GM12878 (cell line): ENCODE results near the gene PNMA1. TPM values are rescaled to one million over a fixed set of nuclear protein-coding genes. Genes with fewer than 3 reads are reported as not detected.

Source experiments
- ATAC-seq: fragments of 200-7000 bp; cut with Tn5 transposase; 3 replicates; pipeline ENCODE4 v1.9.1; 2020; ENCODE audit warnings: mild to moderate bottlenecking, moderate library complexity
- BruUV-seq: library from RNA; stranded (reverse); fragments of 400-500 nt; replicated peaks from 2 replicates; lab custom pipeline; 2021; lab: Mats Ljungman, UMichigan
- CTCF ChIA-PET: fragments of 300-600 bp; sonication (Branson Sonifier 250); formaldehyde crosslinking; extraction: SDS; loops from one replicate; lab custom pipeline; 2021; ENCODE audit warnings: inconsistent platforms; lab: Yijun Ruan, JAX
- POLR2A ChIA-PET: fragments of 350-600 bp; formaldehyde crosslinking; extraction: SDS; loops from one replicate; lab custom pipeline; 2021; ENCODE audit warnings: inconsistent platforms; lab: Charles Lee
- RAD21 ChIA-PET: fragments of 300-600 bp; sonication (Branson Sonifier 250); formaldehyde crosslinking; loops from one replicate; lab custom pipeline; 2023; ENCODE audit warnings: antibody characterized with exemption; ENCODE audit not compliant: unreplicated experiment; lab: Charles Lee
- SMC1A ChIA-PET: fragments of 300-600 bp; sonication (Branson Sonifier 250); formaldehyde crosslinking; loops from one replicate; lab custom pipeline; 2023; ENCODE audit not compliant: unreplicated experiment, uncharacterized antibody; lab: Charles Lee
- DNase-seq: peaks from one replicate; pipeline ENCODE4 v3.0.0-alpha.2; 2011; ENCODE audit warnings: low read depth, low spot score
- FAIRE-seq: peaks from 3 replicates; lab custom pipeline; 2011; peaks lifted over from hg19 to GRCh38; lab: Jason Lieb, UNC
- H2AFZ ChIP-seq: 2 replicates; pipeline ENCODE4 v1.6.0; 2011; ENCODE audit warnings: low read depth, low read length, control low read depth; ENCODE audit not compliant: control insufficient read depth
- H3K27ac ChIP-seq: 2 replicates; pipeline ENCODE4 v1.5.1; 2011; ENCODE audit warnings: control low read depth; ENCODE audit not compliant: control insufficient read depth, insufficient read depth
- H3K27me3 ChIP-seq, 2 experiments: replicated peaks in 1 of 2; 2 replicates each; pipeline versions ENCODE4 v1.6.0 to v1.6.1; 2011; ENCODE audit warnings: low read length in 1 of 2; ENCODE audit not compliant: control insufficient read depth in 2 of 2, insufficient read depth in 2 of 2
- H3K36me3 ChIP-seq, 2 experiments: 2 replicates each; pipeline ENCODE4 v1.5.1; 2011; ENCODE audit warnings: low read length in 1 of 2; ENCODE audit not compliant: control insufficient read depth in 2 of 2, insufficient read depth in 2 of 2
- H3K4me1 ChIP-seq: 2 replicates; pipeline ENCODE4 v1.6.1; 2011; ENCODE audit warnings: mild to moderate bottlenecking, low read length, moderate library complexity, mixed read lengths; ENCODE audit not compliant: control insufficient read depth, insufficient read depth
- H3K4me2 ChIP-seq: 2 replicates; pipeline ENCODE4 v1.6.0; 2011; ENCODE audit warnings: control low read depth; ENCODE audit not compliant: control insufficient read depth, insufficient read depth
- H3K4me3 ChIP-seq: fragments of 200-600 bp; sonication (generic); 2 replicates; pipeline ENCODE4 v1.5.1; 2016
- H3K79me2 ChIP-seq: 2 replicates; pipeline ENCODE4 v1.6.0; 2011; ENCODE audit warnings: low read length; ENCODE audit not compliant: control insufficient read depth, insufficient read depth
- H3K9ac ChIP-seq: 2 replicates; pipeline ENCODE4 v1.8.0; 2011; ENCODE audit warnings: low read length, control low read depth, mixed read lengths; ENCODE audit not compliant: control insufficient read depth, insufficient read depth
- H3K9me3 ChIP-seq: replicated peaks from 3 replicates; pipeline ENCODE4 v1.5.1; 2011; ENCODE audit warnings: mild to moderate bottlenecking, low read length; ENCODE audit not compliant: control insufficient read depth, insufficient read depth
- H4K20me1 ChIP-seq: 2 replicates; pipeline ENCODE4 v1.6.0; 2011; ENCODE audit not compliant: control insufficient read depth, insufficient read depth
- BHLHE40 ChIP-seq, 2 experiments: fragments of 450-650 bp in 1 of 2; IDR thresholded peaks; 2 replicates each; pipeline ENCODE4 v1.6.1; 2011 to 2017; ENCODE audit warnings: low read depth in 2 of 2, borderline replicate concordance in 1 of 2, improper control_type of control experiment in 1 of 2, low read length in 1 of 2, mild to moderate bottlenecking in 1 of 2
- CHD2 ChIP-seq: IDR thresholded peaks from 2 replicates; pipeline ENCODE4 v1.6.1; 2011; ENCODE audit warnings: low read depth, low read length, improper control_type of control experiment, borderline replicate concordance
- CREM ChIP-seq: IDR thresholded peaks from 2 replicates; pipeline ENCODE4 v1.6.1; 2014; ENCODE audit warnings: antibody characterized with exemption, low read depth
- EED ChIP-seq: sonication (generic); IDR thresholded peaks from 2 replicates; pipeline ENCODE4 v1.6.1; 2016; ENCODE audit warnings: antibody characterized with exemption, low read depth
- EGR1 ChIP-seq, 2 experiments: IDR thresholded peaks; 1 replicate in 1 of 2; 2 replicates in 1 of 2; pipeline ENCODE4 v1.6.1; 2011 to 2012; ENCODE audit warnings: low read depth in 2 of 2, low read length in 2 of 2, borderline replicate concordance in 1 of 2, mild to moderate bottlenecking in 1 of 2, moderate library complexity in 1 of 2
- IKZF2 ChIP-seq, 2 experiments: fragments of 450-650 bp; IDR thresholded peaks; 2 replicates each; pipeline ENCODE4 v1.6.1; 2017; ENCODE audit warnings: mild to moderate bottlenecking in 2 of 2, moderate library complexity in 2 of 2
- MTA2 ChIP-seq: fragments of 450-650 bp; IDR thresholded peaks from 2 replicates; pipeline ENCODE4 v1.6.1; 2016; ENCODE audit warnings: low read depth, mild to moderate bottlenecking, moderate library complexity
- NR2F1 ChIP-seq: fragments of 450-650 bp; conservative IDR thresholded peaks from 2 replicates; pipeline ENCODE4 v1.6.1; 2017; ENCODE audit warnings: mild to moderate bottlenecking
- TBL1XR1 ChIP-seq: IDR thresholded peaks from 2 replicates; pipeline ENCODE4 v1.6.1; 2012; ENCODE audit warnings: low read depth, low read length, improper control_type of control experiment
- ZBTB4 ChIP-seq: fragments of 450-650 bp; formaldehyde crosslinking; IDR thresholded peaks from 2 replicates; pipeline ENCODE4 v1.4.0; 2022; ENCODE audit warnings: mild to moderate bottlenecking, moderate library complexity
- ZBTB40 ChIP-seq: fragments of 450-650 bp; IDR thresholded peaks from 2 replicates; pipeline ENCODE4 v1.6.1; 2016; ENCODE audit warnings: mild to moderate bottlenecking, moderate library complexity, borderline replicate concordance
- ZNF384 ChIP-seq: IDR thresholded peaks from 2 replicates; pipeline ENCODE4 v1.6.1; 2012; ENCODE audit warnings: low read depth, mild to moderate bottlenecking, low read length, improper control_type of control experiment, borderline replicate concordance
- ZNF622 ChIP-seq: fragments of 450-650 bp; IDR thresholded peaks from 2 replicates; pipeline ENCODE4 v1.6.1; 2017; ENCODE audit warnings: mild to moderate bottlenecking, inconsistent platforms
- WGBS: methylation state at CpG from one replicate; pipeline ENCODE4 v1.1.6; 2016; ENCODE audit warnings: low lambda C conversion rate; ENCODE audit not compliant: insufficient replicate concordance, insufficient coverage; ENCODE audit errors: missing lambda C conversion rate; 5-methylcytosine and 5-hydroxymethylcytosine counted together
- in situ Hi-C: fragments of 300-500 bp; cut with MboI; formaldehyde crosslinking; loops from 9 replicates; pipeline ENCODE4 v1.14.3; 2018; ENCODE audit warnings: mixed read lengths
- intact Hi-C: fragments of 100-400 bp; cut with micrococcal nuclease; formaldehyde crosslinking; loops from one replicate; pipeline ENCODE4 v1.14.2; 2022; ENCODE audit not compliant: unreplicated experiment
- polyA plus RNA-seq, 11 experiments: library from polyadenylated mRNA; depleted of rRNA in 4 of 11; unstranded in 6 of 11; stranded (reverse) in 5 of 11; fragments of >200 nt; fragmentation: Nextera tagmentation in 4 of 11; fragmentation: Illumina TruSeq in 1 of 11; extraction: Ambion mirVana in 4 of 11; extraction: Trizol in 1 of 11; gene quantifications; 1 replicate in 1 of 11; 2 replicates in 10 of 11; pipeline versions ENCODE4 v1.2.1 to v1.2.3, GENCODE V29; 2011 to 2016; ENCODE audit warnings: inconsistent platforms in 2 of 11, missing spikeins in 2 of 11, low read depth in 1 of 11
- total RNA-seq, 4 experiments: library from RNA; depleted of rRNA in 3 of 4; stranded (reverse); fragments of >200 nt in 3 of 4; fragmentation: Illumina TruSeq in 1 of 4; extraction: Trizol in 1 of 4; gene quantifications; 2 replicates each; pipeline versions ENCODE4 v1.2.1 to v1.2.3, GENCODE V29; 2013 to 2021
- TF ChIP-seq, protein P1 (sequence below): fragments of 450-650 bp; IDR thresholded peaks from 2 replicates; pipeline ENCODE4 v1.6.1; 2017; ENCODE audit warnings: low read depth, mild to moderate bottlenecking, moderate library complexity

The PNMA1 gene
- total and polyA plus RNA-seq, 10 of the 15 experiments (the other 5 are each of a cell fraction or from before 2014, with no cell fraction given): 1.8 to 39.3 (median 11.1) TPM

GRCh38 chr14:73762375-73762822, 48.2 kb upstream of the PNMA1 start:
- peak; percentile 47 for ATAC-seq
- Histone ChIP-seq H3K4me1 (peaks cover 64% of the 10 kb centered on the region), H3K36me3 (peaks cover 0 to 6% of the 10 kb centered on the region in 2 experiments; a peak in 1 of 4 replicates), H3K4me2 (peak overlapping the region; percentile 76), H3K79me2 (peaks cover 98% of the 10 kb centered on the region), H3K9me3 (no peaks in the 10 kb centered on the region), H3K9ac (peak overlapping the region; percentile 91), H3K27ac (peak overlapping the region; percentile 100), H2AFZ (no peak overlapping the region), H3K4me3 (peak overlapping the region; percentile 56), H4K20me1 (peaks cover 6% of the 10 kb centered on the region; the same call in 1 of the 2 replicates), H3K27me3 (no peaks in the 10 kb centered on the region)
- in situ Hi-C loops (loop anchor here (25.0 kb wide), 2 partner anchors 1500 to 1775 kb away; no protein-coding TSS in a partner anchor), intact Hi-C loops (loop anchor here (1.0 kb wide), 1 partner anchor 8 kb away; no protein-coding TSS in a partner anchor)
- no TSS peak for BruUV-seq
- ChIA-PET CTCF (interaction anchor here (0.6 to 2.5 kb wide), 9 partner anchors 9 to 124 kb away, joined by 3 to 23 read pairs (median 4); no protein-coding TSS in a partner anchor), SMC1A (interaction anchor here (0.8 to 15.7 kb wide), 10 partner anchors 8 to 254 kb away, joined by 3 to 214 read pairs (median 6); no protein-coding TSS in a partner anchor), POLR2A (interaction anchor here (0.5 to 11.4 kb wide), 10 partner anchors 8 to 622 kb away, joined by 3 to 255 read pairs (median 4); partner anchors contain the start of gene PTGR2), RAD21 (interaction anchor here (0.9 to 25.6 kb wide), 9 partner anchors 9 to 89 kb away, joined by 3 to 710 read pairs (median 5); partner anchors contain the start of gene PTGR2)
- WGBS: under 1% methylated on average over 8 of the region's 8 CpGs
- peak; percentile 79 for DNase-seq
- peak; percentile 84 for FAIRE-seq
- peak; percentile 81 for TF ChIP-seq EED
- TF ChIP-seq ZBTB40: no peak; the same call in 1 of the 2 replicates
- peak; percentile 89; the same call in 1 of the 2 replicates for TF ChIP-seq TBL1XR1
- no peak for TF ChIP-seq ZNF622
- TF ChIP-seq ZBTB4: no peak
- TF ChIP-seq EGR1 (IDR thresholded peaks at IDR 0.05; ENCODE audit: borderline replicate concordance in 1 of 2, low read depth in 2 of 2, low read length in 2 of 2): 0 out of 3 replicates have a peak, but pooled peaks of 1 of the 2 experiments have one; percentile 10
- peak; percentile 85 to 86; a peak in 3 of 4 replicates for TF ChIP-seq IKZF2 (IDR thresholded peaks at IDR 0.05)
- no peak for TF ChIP-seq ZNF384
- TF ChIP-seq MTA2: peak; percentile 80
- TF ChIP-seq BHLHE40 (IDR thresholded peaks at IDR 0.05; ENCODE audit: borderline replicate concordance in 1 of 2, low read depth in 2 of 2, low read length in 1 of 2): peak; percentile 68 to 80
- TF ChIP-seq NR2F1: peak; percentile 98
- peak; percentile 93 for TF ChIP-seq CREM
- TF ChIP-seq, protein P1, sequence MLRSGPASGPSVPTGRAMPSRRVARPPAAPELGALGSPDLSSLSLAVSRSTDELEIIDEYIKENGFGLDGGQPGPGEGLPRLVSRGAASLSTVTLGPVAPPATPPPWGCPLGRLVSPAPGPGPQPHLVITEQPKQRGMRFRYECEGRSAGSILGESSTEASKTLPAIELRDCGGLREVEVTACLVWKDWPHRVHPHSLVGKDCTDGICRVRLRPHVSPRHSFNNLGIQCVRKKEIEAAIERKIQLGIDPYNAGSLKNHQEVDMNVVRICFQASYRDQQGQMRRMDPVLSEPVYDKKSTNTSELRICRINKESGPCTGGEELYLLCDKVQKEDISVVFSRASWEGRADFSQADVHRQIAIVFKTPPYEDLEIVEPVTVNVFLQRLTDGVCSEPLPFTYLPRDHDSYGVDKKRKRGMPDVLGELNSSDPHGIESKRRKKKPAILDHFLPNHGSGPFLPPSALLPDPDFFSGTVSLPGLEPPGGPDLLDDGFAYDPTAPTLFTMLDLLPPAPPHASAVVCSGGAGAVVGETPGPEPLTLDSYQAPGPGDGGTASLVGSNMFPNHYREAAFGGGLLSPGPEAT: peak; percentile 87
- peak; percentile 64; the same call in 1 of the 2 replicates for TF ChIP-seq CHD2
